Stimulated activated CD4-positive, alpha-beta T cell treated with anti-CD3 and anti-CD28 coated beads, TNF-alpha, amount 100 ng/mL, for 1 hour (primary cell): ENCODE results near the gene DACT3.
A peak's percentile ranks its signal among the peaks of the same experiment; 100 is the strongest.

Source experiments
- DNase-seq, 3 donors: peaks; one replicate each; pipeline ENCODE4 v3.0.0-alpha.2; 2020; ENCODE audit warnings: low read depth in 3 of 3, low spot score in 1 of 3

The DACT3 gene

DNA sequence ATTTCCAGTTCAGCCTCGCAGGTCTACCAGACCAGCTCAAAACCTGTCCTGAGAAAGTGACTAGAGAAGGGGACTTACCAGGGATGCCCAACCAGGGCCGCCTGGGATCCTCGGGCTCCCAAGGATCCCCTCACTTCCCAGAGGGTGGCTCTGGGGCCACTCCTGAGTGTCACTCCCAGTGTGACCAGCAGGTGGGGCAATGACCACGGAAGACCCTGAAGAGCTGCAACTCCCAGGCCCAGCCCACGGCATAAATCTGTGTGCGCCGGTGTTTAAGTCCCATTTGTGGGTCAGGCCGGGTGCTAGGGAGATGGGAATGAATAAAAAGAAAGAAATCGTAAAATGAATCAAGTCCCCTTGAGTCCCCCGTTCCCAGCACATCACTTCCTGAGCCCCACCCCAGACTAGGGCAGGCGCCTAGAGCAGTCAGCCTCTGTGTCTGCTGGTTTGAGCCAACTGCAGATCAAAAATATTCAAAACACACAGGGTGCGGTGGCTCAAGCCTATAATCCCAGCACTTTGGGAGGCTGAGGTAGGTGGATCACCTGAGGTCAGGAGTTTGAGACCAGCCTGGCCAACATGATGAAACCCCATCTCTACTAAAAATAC is 46.8 kb downstream of the DACT3 start:
- peak; percentile 49 to 76 (median 53) for DNase-seq

DNA sequence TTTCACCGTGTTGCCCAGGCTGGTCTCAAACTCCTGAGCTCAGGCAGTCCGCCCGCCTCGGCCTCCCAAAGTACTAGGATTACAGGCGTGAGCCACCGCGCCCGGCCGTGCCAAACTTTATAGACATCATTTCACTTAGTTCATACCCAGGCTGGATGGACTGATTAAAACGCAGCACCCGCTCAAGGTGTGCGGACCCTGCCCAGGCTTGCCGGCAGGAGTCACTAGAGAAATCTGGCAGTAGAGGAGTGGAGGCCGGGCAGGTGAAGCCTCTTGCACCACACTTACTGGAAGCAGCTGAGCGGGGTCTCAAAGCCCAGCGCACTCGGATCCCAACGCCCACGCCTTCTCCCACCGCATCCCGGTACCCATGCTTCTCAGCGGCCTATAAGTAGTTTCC is 47.5 kb downstream of the DACT3 start:
- no peak for DNase-seq

DNA sequence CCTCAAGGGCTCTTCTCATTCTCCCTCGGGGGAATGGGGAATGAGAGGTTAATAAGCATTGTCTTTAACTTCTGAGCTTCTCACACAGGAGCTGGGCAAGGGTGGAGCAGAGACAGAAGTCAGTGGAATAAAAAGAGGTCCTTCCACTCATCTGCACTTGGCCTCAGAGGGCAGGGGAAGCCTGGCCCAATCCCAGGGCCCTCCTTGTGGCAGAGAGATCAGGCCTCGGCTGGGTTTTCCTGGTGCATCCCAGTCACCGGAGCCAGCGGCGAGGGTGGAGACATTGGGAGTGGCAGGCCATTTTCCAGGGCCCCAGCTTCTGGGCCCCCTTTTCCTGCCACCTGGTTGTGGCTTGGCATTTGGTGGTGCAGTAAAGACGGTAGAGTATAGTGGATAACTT is 49.2 kb downstream of the DACT3 start:
- no peak for DNase-seq

DNA sequence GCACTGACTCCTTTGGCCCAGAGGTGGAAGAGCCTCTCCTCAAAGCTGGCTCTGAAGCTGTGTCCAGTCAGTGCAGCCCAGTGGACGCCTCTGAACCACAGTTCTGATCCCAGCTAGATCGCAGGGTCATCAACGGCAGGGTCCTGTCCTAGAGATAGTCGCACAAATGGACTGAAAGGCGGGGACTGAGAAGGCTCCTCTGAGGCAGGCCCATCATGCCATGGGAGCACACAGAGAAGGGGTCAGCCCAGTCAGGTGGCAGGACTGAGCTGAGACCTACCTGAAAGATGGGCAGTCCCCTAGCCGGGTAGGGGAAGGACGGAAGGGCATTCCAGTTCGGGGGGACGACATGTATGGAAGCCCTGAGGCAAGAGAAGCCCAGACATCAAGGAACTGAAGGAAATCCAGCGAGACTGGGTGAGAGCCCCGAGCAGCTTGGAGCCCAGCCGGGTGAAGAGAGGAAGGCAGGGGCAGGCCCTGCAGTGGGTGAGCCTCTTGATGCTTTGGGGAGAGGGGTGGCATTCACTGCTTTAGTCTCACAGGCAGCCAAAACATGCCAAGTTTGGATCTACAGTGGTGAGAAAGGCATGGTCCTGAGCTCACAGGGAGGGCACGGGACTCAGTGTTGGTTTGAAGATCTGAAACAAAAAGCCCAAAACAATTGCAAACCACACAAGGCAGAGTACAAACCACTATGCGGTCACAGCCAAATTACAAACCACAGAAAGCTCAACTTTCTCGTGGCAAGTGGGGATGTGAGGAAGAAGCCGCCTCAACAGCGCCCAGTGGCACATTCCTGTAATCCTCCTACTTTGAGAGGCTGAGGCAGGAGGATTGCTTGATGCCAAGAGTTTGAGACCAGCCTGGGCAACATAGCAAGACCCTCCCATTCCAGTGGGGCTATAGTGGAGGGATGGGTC is 49.9 kb downstream of the DACT3 start:
- DNase-seq: no peak

DNA sequence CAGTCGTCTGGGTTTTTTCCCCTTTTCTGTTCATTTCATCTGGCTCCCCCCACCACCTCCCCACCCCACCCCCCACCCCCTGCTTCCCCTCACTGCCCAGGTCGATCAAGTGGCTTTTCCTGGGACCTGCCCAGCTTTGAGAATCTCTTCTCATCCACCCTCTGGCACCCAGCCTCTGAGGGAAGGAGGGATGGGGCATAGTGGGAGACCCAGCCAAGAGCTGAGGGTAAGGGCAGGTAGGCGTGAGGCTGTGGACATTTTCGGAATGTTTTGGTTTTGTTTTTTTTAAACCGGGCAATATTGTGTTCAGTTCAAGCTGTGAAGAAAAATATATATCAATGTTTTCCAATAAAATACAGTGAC is 50.6 kb downstream of the DACT3 start:
- no peak for DNase-seq

DNA sequence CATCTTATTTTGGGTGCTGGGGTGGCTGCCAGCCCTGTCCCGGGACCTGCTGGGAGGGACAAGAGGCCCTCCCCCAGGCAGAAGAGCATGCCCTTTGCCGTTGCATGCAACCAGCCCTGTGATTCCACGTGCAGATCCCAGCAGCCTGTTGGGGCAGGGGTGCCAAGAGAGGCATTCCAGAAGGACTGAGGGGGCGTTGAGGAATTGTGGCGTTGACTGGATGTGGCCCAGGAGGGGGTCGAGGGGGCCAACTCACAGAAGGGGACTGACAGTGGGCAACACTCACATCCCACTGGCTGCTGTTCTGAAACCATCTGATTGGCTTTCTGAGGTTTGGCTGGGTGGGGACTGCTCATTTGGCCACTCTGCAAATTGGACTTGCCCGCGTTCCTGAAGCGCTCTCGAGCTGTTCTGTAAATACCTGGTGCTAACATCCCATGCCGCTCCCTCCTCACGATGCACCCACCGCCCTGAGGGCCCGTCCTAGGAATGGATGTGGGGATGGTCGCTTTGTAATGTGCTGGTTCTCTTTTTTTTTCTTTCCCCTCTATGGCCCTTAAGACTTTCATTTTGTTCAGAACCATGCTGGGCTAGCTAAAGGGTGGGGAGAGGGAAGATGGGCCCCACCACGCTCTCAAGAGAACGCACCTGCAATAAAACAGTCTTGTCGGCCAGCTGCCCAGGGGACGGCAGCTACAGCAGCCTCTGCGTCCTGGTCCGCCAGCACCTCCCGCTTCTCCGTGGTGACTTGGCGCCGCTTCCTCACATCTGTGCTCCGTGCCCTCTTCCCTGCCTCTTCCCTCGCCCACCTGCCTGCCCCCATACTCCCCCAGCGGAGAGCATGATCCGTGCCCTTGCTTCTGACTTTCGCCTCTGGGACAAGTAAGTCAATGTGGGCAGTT is 51.2 kb downstream of the DACT3 start:
- no peak for DNase-seq

DNA sequence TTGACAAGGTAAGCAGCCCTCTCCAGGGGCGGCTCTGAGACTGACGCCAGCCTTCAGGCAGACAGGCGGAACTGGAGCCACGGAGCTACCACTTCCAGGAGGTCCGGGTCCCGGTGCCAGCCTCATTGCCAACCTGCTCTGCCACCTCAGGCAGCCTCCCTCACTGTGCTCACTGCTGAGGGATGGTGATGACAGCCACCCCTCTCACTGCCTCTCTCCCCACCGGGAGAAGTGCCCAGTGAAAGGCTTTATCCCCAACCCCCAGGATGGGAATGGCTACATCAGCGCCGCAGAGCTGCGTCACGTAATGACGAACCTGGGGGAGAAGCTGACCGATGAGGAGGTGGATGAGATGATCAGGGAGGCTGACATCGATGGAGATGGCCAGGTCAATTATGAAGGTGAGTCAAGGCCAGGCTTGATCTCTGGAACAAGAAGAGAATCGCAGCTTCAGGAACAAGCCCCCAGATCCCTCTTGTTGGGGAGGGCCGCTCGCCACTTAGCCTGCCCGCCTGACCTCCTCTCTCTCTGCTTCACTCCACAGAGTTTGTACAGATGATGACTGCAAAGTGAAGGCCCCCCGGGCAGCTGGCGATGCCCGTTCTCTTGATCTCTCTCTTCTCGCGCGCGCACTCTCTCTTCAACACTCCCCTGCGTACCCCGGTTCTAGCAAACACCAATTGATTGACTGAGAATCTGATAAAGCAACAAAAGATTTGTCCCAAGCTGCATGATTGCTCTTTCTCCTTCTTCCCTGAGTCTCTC is 52.2 kb downstream of the DACT3 start:
- no peak for DNase-seq

DNA sequence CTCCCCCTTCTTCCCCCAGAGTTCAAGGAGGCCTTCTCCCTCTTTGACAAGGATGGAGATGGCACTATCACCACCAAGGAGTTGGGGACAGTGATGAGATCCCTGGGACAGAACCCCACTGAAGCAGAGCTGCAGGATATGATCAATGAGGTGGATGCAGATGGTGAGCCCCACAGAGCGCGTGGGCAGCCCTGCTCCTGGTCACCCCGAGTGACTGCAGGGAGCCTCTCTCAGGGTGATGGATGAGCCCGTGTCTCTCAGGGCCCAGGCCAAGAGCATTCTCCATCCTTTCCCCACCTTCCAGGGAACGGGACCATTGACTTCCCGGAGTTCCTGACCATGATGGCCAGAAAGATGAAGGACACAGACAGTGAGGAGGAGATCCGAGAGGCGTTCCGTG is 52.8 kb downstream of the DACT3 start:
- no peak for DNase-seq

DNA sequence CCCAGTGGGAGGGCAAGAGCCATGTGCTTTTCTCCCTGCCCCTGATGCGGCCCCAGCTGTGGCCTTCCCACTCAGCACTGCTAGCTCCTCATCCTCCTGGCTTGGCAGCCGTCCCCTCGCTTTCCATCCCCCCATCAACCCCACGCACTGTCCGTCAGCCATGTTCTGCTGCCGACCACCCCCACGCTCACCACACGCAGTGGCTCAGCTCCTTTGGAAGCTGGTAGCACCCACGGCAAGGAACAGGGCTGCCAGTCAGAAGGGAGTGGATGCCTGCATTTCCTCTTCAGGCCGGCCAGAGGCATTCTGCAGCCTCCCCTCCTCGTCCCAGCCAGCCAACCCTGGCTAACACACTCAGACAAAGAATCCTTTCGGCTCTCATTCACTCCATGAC is 53.5 kb downstream of the DACT3 start:
- DNase-seq: no peak

DNA sequence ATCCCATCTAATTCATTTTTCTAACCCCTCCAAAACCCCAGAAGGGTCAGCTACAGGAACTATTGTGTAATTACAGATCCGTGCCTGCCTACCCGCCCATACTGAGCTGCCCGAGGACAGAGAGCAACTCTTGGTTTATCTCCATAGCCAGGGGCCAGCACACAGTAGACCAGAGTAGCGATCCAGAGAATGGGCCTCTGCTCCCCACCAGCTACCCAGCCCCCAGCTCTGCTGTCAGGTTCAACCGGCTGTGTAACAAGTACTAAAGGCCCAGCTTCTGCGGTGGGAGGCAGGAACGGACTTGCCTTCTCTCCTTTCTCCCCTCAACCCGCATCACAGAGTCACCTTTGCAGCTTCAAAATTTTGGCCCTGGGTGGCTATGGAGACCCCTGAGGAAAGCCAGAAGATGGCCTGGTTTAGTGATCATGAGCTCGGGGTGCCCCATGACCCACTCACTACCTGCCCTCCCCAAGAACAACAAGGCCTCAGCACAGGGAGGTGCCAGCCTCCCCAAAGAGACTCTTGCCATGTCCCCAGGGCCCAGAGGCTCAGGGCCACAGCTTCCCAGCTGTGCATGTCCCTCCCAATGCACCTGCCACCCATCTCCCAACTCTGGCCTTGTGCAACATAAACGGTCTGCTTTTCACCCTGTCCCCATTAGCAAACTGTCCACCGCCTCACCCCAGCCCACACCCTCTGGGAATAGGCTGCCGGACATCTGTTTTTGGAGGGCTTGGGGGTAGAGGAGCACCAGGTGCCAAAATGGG is 54.1 kb downstream of the DACT3 start:
- DNase-seq: no peak

DNA sequence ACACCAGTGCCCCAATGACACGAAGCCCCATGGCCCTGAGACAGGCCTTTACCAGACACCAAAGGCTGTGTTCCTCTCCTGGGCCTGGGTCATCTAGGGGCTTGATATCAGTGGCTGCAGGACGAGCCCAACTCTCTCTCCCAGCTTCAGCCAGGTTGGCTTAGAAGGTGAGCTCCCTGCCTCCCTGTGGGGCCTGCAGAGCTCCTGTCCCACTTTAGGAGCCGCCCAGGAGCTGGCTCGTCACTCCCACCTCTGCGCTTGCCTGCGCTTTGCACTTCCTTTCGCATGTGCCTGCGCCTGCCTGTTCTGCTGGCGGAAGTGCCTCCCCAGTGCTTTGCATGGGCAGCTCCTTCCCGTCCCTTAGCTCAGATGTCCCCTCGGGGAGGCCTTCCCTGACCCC is 55.0 kb downstream of the DACT3 start:
- no peak for DNase-seq

DNA sequence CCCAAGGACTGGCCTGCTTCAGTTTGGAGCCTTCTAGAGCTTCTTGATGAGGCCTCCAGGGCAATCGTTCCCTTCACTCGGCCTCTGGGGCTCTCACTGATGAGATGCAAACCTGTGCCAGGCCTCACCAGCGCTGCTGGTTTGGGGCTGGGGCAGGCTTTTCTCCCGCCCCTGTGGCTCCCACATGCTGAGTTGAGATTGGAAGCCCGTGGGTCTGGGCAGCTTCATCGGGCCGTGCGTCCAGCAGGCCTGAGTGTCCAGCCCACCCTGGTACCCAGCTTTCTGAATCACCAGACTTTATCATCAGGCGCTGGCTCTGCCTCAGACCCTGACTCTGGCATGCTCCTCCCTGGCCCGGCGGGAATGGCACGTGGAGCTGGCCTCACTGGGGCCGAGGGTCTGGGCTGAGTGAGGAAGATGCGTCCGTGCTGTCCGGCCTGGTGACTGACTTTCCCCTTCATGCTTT is 55.6 kb downstream of the DACT3 start:
- no peak for DNase-seq

DNA sequence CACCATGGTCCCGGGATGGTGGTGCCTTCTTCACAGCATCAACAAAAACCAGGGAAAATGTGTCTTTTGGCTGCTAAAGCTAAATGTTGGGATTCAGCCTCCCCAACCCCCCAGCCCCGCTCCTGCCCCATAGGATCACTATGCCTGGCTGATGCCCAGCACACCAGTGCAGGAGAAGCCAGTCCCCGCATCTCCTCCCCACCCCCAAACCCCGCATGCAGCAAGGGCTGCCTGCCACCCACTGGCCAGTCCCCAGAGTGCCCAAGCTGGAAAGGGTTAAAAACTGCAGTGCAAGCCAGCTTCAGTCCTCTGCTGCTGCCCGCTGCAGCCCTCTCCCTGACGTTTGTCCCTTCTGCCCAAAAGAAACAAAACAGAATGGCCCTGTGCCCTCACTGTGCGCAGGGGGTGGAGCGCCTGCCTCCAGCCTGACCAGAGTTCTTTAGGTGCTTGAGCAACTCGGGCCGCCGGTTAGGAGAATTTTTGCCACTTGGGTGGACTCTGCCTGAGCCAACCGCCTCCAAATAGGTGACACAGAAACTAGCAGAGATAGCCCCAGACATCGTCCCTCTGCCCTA is 56.1 kb downstream of the DACT3 start:
- DNase-seq: no peak

DNA sequence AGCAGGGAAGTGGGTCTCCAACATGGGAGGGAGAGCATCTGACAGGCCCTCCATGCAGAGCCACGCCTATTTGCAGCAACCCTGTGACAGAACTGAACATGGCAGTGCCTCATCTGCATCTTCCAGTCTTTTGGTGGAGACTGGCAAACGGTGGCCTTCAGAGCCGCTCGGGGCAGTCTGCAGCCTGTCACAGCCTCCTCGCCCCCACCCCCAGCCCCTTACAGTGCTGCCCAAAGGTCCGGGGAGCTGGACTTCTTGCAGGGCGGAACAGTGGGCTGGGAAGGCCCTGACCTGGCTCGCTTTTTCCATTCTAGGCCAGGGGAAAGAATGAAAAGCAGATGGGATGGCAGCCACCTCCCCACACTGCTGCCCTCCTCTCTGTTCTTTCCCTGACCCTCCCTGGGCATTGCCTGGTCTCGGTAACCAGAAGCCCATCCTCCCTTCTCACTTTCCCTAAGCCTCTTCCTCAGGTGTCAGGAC is 57.2 kb downstream of the DACT3 start:
- no peak for DNase-seq

DNA sequence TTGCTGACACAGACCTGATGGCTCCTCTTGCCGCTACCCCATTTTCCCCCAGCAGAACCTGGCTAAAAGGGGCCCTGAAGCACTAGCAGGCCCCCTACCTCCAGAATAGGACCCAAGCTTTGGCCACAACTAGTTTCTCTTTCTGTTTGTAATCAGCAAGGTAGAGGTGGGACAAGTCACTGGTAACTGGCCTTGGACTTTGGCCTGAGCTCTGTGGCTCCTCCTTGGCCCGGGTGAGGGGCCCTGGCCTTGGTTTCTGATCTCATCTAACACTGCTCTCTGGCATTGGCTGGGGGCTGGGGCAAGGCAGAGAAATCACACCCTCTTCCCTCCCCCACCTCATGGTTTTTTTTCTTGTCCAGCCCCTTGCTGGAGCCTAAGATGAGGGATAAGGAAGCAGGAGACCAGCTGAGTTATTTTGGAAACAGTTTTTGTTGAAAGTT is 57.8 kb downstream of the DACT3 start:
- no peak for DNase-seq

DNA sequence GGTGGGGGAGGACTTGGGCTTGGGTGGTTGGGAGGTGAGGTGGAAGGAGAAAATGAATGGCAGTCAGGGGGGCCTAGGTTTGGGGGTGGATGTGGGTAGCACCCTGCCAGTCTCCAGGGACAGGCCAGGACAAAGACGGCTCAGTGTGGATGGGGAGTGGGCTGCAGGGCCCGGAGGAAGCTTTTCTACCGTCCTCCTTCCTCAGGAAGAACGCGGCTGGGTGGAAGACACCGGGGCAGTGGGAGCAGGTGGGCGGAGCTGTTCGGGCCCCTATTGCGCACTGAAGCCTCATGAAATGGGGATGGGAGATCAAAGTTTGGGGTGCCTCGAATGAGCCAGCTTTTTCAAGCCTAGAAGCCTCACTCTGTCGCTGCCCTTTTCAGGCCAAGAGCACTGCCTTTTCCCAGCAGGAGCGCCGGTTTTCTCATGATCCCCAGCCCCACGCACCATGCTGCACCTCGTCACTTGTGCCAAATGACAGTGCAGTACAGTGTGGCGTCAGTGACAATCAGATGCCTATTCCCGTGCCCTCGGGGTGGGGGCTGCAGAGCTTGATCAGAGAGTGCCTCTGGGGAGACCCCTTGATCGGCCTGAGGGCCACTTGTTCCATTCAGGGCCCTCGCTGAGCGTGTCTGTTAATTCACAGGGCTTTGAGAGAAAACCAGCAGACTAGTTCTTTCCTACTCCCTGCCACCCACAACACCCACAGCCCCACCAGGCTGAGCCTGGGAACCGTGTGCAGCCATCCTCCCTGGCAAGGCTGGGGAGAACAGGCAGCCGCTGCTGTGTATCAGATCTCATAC is 58.4 kb downstream of the DACT3 start:
- DNase-seq: no peak

DNA sequence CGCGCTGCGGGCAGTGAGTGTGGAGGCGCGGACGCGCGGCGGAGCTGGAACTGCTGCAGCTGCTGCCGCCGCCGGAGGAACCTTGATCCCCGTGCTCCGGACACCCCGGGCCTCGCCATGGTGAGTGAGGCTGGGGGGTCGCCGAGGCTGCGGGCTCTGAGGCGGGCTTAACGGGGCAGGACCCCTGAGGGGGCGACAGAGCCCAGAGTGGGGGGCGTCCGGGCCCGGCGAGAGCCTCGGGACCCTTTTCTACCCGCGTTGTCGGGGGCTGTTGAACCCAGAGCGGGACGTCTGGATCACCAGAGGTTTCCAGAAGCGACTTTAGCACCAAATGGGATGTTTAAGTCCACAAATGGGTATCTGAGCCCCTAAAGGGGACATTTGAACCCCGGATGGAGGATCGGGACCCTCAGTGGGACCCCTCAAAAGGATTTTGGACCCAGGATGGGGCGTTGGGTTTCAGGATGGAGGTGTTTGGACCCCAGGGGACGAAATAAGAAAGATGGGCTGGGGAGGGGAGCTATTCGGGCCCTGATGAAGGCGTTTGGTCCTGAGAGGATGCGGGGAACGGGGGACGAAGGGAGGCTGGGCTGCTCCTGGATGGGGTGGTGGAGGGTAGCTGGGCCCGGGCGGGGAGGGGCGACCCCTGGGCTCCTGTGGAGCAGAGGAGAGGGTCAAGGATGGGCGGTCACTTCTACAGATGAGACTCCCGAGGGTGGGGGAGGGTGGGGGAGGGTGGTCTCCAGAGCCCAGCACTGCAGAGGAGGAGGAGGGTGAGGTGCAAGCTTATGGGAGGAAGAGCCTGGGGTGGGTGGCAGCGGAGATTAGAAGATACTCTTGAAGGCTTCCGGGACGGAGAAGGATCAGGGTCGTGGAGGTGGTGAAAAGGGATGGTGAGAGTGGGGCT is 59.4 kb downstream of the DACT3 start, which contains the start of gene CALM3:
Gene CALM3 (plus strand): TSS at position 13 of the 907 bp plus-strand sequence. CDS start 105 bp downstream, at position 118.
- DNase-seq: no peak
